Measurements from ENCODE around the gene PRDX6. TPM values are rescaled to one million over a fixed set of nuclear protein-coding genes. Genes with fewer than 3 reads are reported as not detected.

PRDX6 gene, protein sequence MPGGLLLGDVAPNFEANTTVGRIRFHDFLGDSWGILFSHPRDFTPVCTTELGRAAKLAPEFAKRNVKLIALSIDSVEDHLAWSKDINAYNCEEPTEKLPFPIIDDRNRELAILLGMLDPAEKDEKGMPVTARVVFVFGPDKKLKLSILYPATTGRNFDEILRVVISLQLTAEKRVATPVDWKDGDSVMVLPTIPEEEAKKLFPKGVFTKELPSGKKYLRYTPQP
- total RNA-seq = 100 to 1,000 TPM; 483 to 623 TPM
- polyA plus RNA-seq (2013, experiment 1 of 2) = 313 TPM
- polyA plus RNA-seq (2013, experiment 2 of 2) = 304 TPM
- long read RNA-seq, experiment 1, transcript PRDX6-201 (5 exons, 1,751 nt) = major isoform, 274 of 406 reads
- long read RNA-seq, experiment 1, transcript PRDX6-203 (4 exons, 859 nt) = minor isoform, 8 of 406 reads
- long read RNA-seq, experiment 1, partial matches to known transcripts = 34 of 406 reads
- long read RNA-seq, experiment 1, other reads (novel, unspliced or antisense) = 90 of 406 reads
- long read RNA-seq, experiment 2, transcript PRDX6-203 (4 exons, 859 nt) = minor isoform, 7 of 442 reads
- long read RNA-seq, experiment 2, transcript PRDX6-201 (5 exons, 1,751 nt) = major isoform, 407 of 442 reads
- long read RNA-seq, experiment 2, partial matches to known transcripts = 12 of 442 reads
- long read RNA-seq, experiment 2, other reads (novel, unspliced or antisense) = 16 of 442 reads
- long read RNA-seq, experiment 3, transcript PRDX6-202 (2 exons, 809 nt) = minor isoform, 8 of 1,453 reads
- long read RNA-seq, experiment 3, transcript PRDX6-203 (4 exons, 859 nt) = minor isoform, 12 of 1,453 reads
- long read RNA-seq, experiment 3, transcript PRDX6-201 (5 exons, 1,751 nt) = major isoform, 1,395 of 1,453 reads
- long read RNA-seq, experiment 3, partial matches to known transcripts = 6 of 1,453 reads
- long read RNA-seq, experiment 3, other reads (novel, unspliced or antisense) = 32 of 1,453 reads
- long read RNA-seq, experiment 4, transcript PRDX6-201 (5 exons, 1,751 nt) = major isoform, 1,612 of 1,711 reads
- long read RNA-seq, experiment 4, transcript PRDX6-203 (4 exons, 859 nt) = minor isoform, 21 of 1,711 reads
- long read RNA-seq, experiment 4, partial matches to known transcripts = 47 of 1,711 reads
- long read RNA-seq, experiment 4, other reads (novel, unspliced or antisense) = 31 of 1,711 reads

DNA sequence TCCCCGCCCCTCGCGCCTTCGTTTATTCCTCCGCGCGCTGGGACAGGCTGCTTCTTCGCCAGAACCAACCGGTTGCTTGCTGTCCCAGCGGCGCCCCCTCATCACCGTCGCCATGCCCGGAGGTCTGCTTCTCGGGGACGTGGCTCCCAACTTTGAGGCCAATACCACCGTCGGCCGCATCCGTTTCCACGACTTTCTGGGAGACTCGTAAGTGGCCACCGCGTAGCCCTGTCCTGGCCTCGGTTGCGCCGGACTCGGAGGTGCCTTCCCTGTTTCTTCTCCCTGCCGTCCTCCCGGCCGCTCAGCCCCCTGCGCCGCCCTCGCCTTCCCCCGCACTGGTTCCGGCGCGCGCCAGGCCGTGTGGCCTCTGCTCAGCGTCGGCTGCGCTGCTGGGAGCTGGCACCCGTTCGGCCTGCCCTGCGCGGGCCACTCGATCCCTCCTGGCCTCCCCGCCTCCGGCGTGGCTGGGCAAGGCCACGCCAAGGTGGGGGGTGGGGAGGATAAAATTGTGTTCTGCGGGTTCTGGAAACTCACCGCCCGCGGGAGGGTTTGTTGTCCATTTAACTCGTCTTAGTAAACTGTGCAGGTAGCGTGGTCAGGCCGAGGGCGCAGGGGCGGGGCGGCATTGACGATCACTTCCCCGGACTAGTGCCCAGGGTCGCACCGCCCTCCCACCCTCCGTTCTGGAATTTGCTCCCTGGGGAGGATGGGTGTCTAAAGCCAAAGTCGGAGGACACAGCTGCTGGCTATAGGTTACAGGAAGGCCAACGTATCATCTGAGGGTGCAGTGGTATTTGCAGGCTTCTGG lies at the start of gene PRDX6:
TSS of gene PRDX6 (plus strand) at position 50 of the 808 bp plus-strand sequence. CDS start at position 113, 63 bp downstream.
- H3K4me3 ChIP-seq (ENCODE audit: low read length) = peak within 1 kb of the TSS; percentile 96
- H3K9me3 ChIP-seq (ENCODE audit: control insufficient read depth, low read length) = peaks cover 11% of the 10 kb centered on the region
- Mint-ChIP-seq H3K4me1 (peaks cover 54% of the 10 kb centered on the region), H3K9me3 (peaks cover 11% of the 10 kb centered on the region), H3K27ac (peak within 1 kb of the TSS; percentile 94), H3K27me3 (ENCODE audit: insufficient read depth) (no peaks in the 10 kb centered on the region), H3K36me3 (ENCODE audit: low read depth) (peaks cover 53% of the 10 kb centered on the region), H3K4me3 (peak within 1 kb of the TSS; percentile 97)
- peak within 1 kb of the TSS; percentile 78 for H3K27ac ChIP-seq (ENCODE audit: low read depth, low read length)
- TF ChIP-seq, protein P1, sequence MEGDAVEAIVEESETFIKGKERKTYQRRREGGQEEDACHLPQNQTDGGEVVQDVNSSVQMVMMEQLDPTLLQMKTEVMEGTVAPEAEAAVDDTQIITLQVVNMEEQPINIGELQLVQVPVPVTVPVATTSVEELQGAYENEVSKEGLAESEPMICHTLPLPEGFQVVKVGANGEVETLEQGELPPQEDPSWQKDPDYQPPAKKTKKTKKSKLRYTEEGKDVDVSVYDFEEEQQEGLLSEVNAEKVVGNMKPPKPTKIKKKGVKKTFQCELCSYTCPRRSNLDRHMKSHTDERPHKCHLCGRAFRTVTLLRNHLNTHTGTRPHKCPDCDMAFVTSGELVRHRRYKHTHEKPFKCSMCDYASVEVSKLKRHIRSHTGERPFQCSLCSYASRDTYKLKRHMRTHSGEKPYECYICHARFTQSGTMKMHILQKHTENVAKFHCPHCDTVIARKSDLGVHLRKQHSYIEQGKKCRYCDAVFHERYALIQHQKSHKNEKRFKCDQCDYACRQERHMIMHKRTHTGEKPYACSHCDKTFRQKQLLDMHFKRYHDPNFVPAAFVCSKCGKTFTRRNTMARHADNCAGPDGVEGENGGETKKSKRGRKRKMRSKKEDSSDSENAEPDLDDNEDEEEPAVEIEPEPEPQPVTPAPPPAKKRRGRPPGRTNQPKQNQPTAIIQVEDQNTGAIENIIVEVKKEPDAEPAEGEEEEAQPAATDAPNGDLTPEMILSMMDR (conservative IDR thresholded peaks at IDR 0.05) = no peak
- 0 to 1% methylated on average over 15 to 69 of the region's 69 CpGs for WGBS, 2 experiments (ENCODE audit: insufficient coverage in 1 of 2, insufficient read length in 1 of 2)
- H3K36me3 ChIP-seq (ENCODE audit: control insufficient read depth, insufficient read depth, low read length) = peaks cover 50% of the 10 kb centered on the region
- peak within 1 kb of the TSS; percentile 87 for H3K9ac ChIP-seq (ENCODE audit: extremely low read depth, low read length, poor library complexity, severe bottlenecking)
- H3K27me3 ChIP-seq (ENCODE audit: control insufficient read depth, insufficient read depth, low read length, poor library complexity, severe bottlenecking) = no peaks in the 10 kb centered on the region
- DNase-seq = no peak
- peaks cover 4% of the 10 kb centered on the region for H3K4me1 ChIP-seq (ENCODE audit: control insufficient read depth, insufficient read depth, low read length)

GRCh38 chr1:173429471-173430402 lies 47.4 kb upstream of the PRDX6 start:
- TF ChIP-seq, protein P1 (conservative IDR thresholded peaks at IDR 0.05) = peak; percentile 80
- H3K4me3 ChIP-seq (ENCODE audit: low read length) = no peak overlapping the region
- no peaks in the 10 kb centered on the region for H3K9me3 ChIP-seq (ENCODE audit: control insufficient read depth, low read length)
- WGBS, 2 experiments (ENCODE audit: insufficient coverage in 1 of 2, insufficient read length in 1 of 2) = 43 to 47% methylated on average over 6 to 15 of the region's 15 CpGs
- H3K4me1 ChIP-seq (ENCODE audit: control insufficient read depth, insufficient read depth, low read length) = peaks cover 9% of the 10 kb centered on the region
- H3K27ac Mint-ChIP-seq = peak overlapping the region; percentile 29
- no peaks in the 10 kb centered on the region for H3K27me3 ChIP-seq (ENCODE audit: control insufficient read depth, insufficient read depth, low read length, poor library complexity, severe bottlenecking)
- no peaks in the 10 kb centered on the region for H3K36me3 ChIP-seq (ENCODE audit: control insufficient read depth, insufficient read depth, low read length)
- H3K4me1 Mint-ChIP-seq = peaks cover 27% of the 10 kb centered on the region
- peak overlapping the region; percentile 59 for H3K27ac ChIP-seq (ENCODE audit: low read depth, low read length)
- DNase-seq = peak; percentile 87
- no peaks in the 10 kb centered on the region for H3K9me3 Mint-ChIP-seq
- no peaks in the 10 kb centered on the region for H3K27me3 Mint-ChIP-seq (ENCODE audit: insufficient read depth)
- peaks cover 7% of the 10 kb centered on the region for H3K36me3 Mint-ChIP-seq (ENCODE audit: low read depth)
- no peak overlapping the region for H3K9ac ChIP-seq (ENCODE audit: extremely low read depth, low read length, poor library complexity, severe bottlenecking)
- H3K4me3 Mint-ChIP-seq = no peak overlapping the region

All from endodermal cell (in vitro differentiated cells).